Right cardiac atrium (tissue), 5 donors: Measurements from ENCODE around the gene ADAM22. TPM values are rescaled to one million over a fixed set of nuclear protein-coding genes. Genes with fewer than 3 reads are reported as not detected.

Source experiments
- ATAC-seq, 2 donors: fragments of 200-7000 bp; cut with Tn5 transposase; one replicate each; pipeline versions ENCODE4 v1.8.0 to v1.9.1; 2020; ENCODE audit warnings: moderate library complexity in 2 of 2, mild to moderate bottlenecking in 1 of 2
- DNase-seq, 3 donors: peaks; one replicate each; pipeline ENCODE4 v3.0.0-alpha.2; 2020
- H3K27ac ChIP-seq: one replicate; pipeline ENCODE4 v1.5.1; 2013; ENCODE audit warnings: mild to moderate bottlenecking, low read length, control low read depth, moderate library complexity
- H3K27me3 ChIP-seq: one replicate; pipeline ENCODE4 v1.6.1; 2013; ENCODE audit not compliant: control insufficient read depth, insufficient read depth
- H3K4me1 ChIP-seq: one replicate; pipeline ENCODE4 v1.6.1; 2013; ENCODE audit warnings: low read length; ENCODE audit not compliant: control insufficient read depth, insufficient read depth
- H3K4me3 ChIP-seq: one replicate; pipeline ENCODE4 v1.5.1; 2013; ENCODE audit warnings: low read length, control low read depth
- H3K9me3 ChIP-seq: one replicate; pipeline ENCODE4 v1.6.1; 2013; ENCODE audit warnings: low read length; ENCODE audit not compliant: control insufficient read depth
- WGBS: extraction: QIAGEN DNeasy Blood & Tissue Kit; methylation state at CpG from one replicate; pipeline ENCODE4 v1.1.7; 2013; 5-methylcytosine and 5-hydroxymethylcytosine counted together
- intact Hi-C, 4 donors: fragments of 100-400 bp; cut with DNase I; formaldehyde crosslinking; loops; one replicate each; pipeline versions ENCODE4 v1.11.0 to v1.14.0; 2022 to 2023
- polyA plus RNA-seq: library from polyadenylated mRNA; stranded (reverse); fragments of 200-250 nt; gene quantifications from one replicate; pipeline ENCODE4 v1.2.3, GENCODE V29; 2013
- total RNA-seq, 4 donors: library from RNA; stranded (reverse); fragmentation: NEBNext Ultra II Directional; extraction: Animal tissue kit (Norgen Biotek cat#: 25700); gene quantifications; one replicate each; pipeline ENCODE4 v1.2.1, GENCODE V29; 2021
- donor health status: healthy with polysubstance abuse.
- donor health status: DM: no; HTN: yes; CAD: no.
- donor health status: DM: no; HTN: no; CAD: no.
- donor health status: DM: no; HTN: yes; CAD: no; lungs with severe emphysema.
- donor health status: DM: yes; HTN: yes; CAD: no.

The ADAM22 gene
- total and polyA plus RNA-seq, 5 donors: 0.57 to 5.6 (median 2.9) TPM

- Histone ChIP-seq H3K27ac (no peak overlapping the region), H3K9me3 (no peaks in the 10 kb centered on the region), H3K4me3 (no peak overlapping the region), H3K27me3 (no peaks in the 10 kb centered on the region), H3K4me1 (no peaks in the 10 kb centered on the region)
- WGBS: 88% methylated on average over 1 of the region's 1 CpG
- DNase-seq (no peak), ATAC-seq (no peak)
- intact Hi-C loops: loop anchor here in 1 of 4 donors (10.0 kb wide), 1 partner anchor 57 kb away; no protein-coding TSS in a partner anchor
These were observed 27.7 kb downstream of the ADAM22 start for GRCh38 chr7:87961754-87962153.

GRCh38 chr7:87966271-87966670 lies 32.2 kb downstream of the ADAM22 start:
- H3K4me1 ChIP-seq: no peaks in the 10 kb centered on the region
- DNase-seq: no peak
- H3K4me3 ChIP-seq: no peak overlapping the region
- no peaks in the 10 kb centered on the region for H3K9me3 ChIP-seq
- ATAC-seq: no peak
- no peaks in the 10 kb centered on the region for H3K27me3 ChIP-seq
- no peak overlapping the region for H3K27ac ChIP-seq
- WGBS: 89% methylated on average over 2 of the region's 2 CpGs
- intact Hi-C loops: loop anchor here in 1 of 4 donors (10.0 kb wide), 1 partner anchor 61 kb away; no protein-coding TSS in a partner anchor

- no peak overlapping the region for H3K27ac ChIP-seq
- WGBS: 94% methylated on average over 1 of the region's 1 CpG
- no peaks in the 10 kb centered on the region for H3K27me3 ChIP-seq
- no peak for ATAC-seq
- intact Hi-C loops: loop anchor here in 1 of 4 donors (10.0 kb wide), 1 partner anchor 63 kb away; no protein-coding TSS in a partner anchor
- DNase-seq: no peak
- no peaks in the 10 kb centered on the region for H3K4me1 ChIP-seq
- H3K9me3 ChIP-seq: no peaks in the 10 kb centered on the region
- no peak overlapping the region for H3K4me3 ChIP-seq
These were observed 34.0 kb downstream of the ADAM22 start for GRCh38 chr7:87968021-87968420.

- no peak overlapping the region for H3K4me3 ChIP-seq
- ATAC-seq (no peak), DNase-seq (no peak)
- no peak overlapping the region for H3K27ac ChIP-seq
- H3K4me1 ChIP-seq: no peaks in the 10 kb centered on the region
- intact Hi-C loops: no loop called here
- 81% methylated on average over 3 of the region's 3 CpGs for WGBS
- H3K9me3 ChIP-seq: no peaks in the 10 kb centered on the region
- H3K27me3 ChIP-seq: no peaks in the 10 kb centered on the region
These were observed 48.1 kb downstream of the ADAM22 start for GRCh38 chr7:87982116-87982515.

GRCh38 chr7:87984088-87984487 lies 50.0 kb downstream of the ADAM22 start:
- no peak for DNase-seq
- no peaks in the 10 kb centered on the region for H3K27me3 ChIP-seq
- ATAC-seq: no peak
- intact Hi-C loops: no loop called here
- H3K9me3 ChIP-seq: no peaks in the 10 kb centered on the region
- H3K4me3 ChIP-seq: no peak overlapping the region
- H3K4me1 ChIP-seq: no peaks in the 10 kb centered on the region
- H3K27ac ChIP-seq: no peak overlapping the region
- WGBS: 78% methylated on average over 3 of the region's 3 CpGs

- no peaks in the 10 kb centered on the region for H3K4me1 ChIP-seq
- intact Hi-C loops: no loop called here
These were observed 59.2 kb downstream of the ADAM22 start for GRCh38 chr7:87993269-87993668.

GRCh38 chr7:87999261-87999660 lies 65.2 kb downstream of the ADAM22 start:
- Histone ChIP-seq H3K27me3 (no peaks in the 10 kb centered on the region), H3K4me1 (no peaks in the 10 kb centered on the region), H3K4me3 (no peak overlapping the region), H3K27ac (no peak overlapping the region), H3K9me3 (no peaks in the 10 kb centered on the region)
- DNase-seq (no peak), ATAC-seq (no peak)
- 72% methylated on average over 1 of the region's 1 CpG for WGBS
- intact Hi-C loops: no loop called here

More at GRCh38 chr7:87993269-87993668, 59.2 kb downstream of the ADAM22 start:
- DNase-seq: no peak
- no peak for ATAC-seq
- Histone ChIP-seq H3K27ac (no peak overlapping the region), H3K9me3 (no peaks in the 10 kb centered on the region), H3K27me3 (no peaks in the 10 kb centered on the region), H3K4me3 (no peak overlapping the region)

GRCh38 chr7:88001744-88002530 lies 67.9 kb downstream of the ADAM22 start:
- Histone ChIP-seq H3K4me1 (no peaks in the 10 kb centered on the region), H3K9me3 (no peaks in the 10 kb centered on the region), H3K27me3 (no peaks in the 10 kb centered on the region), H3K27ac (no peak overlapping the region), H3K4me3 (no peak overlapping the region)
- DNase-seq (no peak), ATAC-seq (no peak)
- WGBS: 92% methylated on average over 6 of the region's 6 CpGs
- intact Hi-C loops: no loop called here

GRCh38 chr7:88002617-88003016 lies 68.6 kb downstream of the ADAM22 start:
- intact Hi-C loops: no loop called here

GRCh38 chr7:88003581-88003980 lies 69.5 kb downstream of the ADAM22 start:
- no peak overlapping the region for H3K4me3 ChIP-seq
- H3K4me1 ChIP-seq: no peaks in the 10 kb centered on the region
- ATAC-seq: no peak
- no peak overlapping the region for H3K27ac ChIP-seq
- H3K9me3 ChIP-seq: no peaks in the 10 kb centered on the region
- DNase-seq: no peak
- WGBS: 78% methylated on average over 3 of the region's 3 CpGs
- intact Hi-C loops: no loop called here
- no peaks in the 10 kb centered on the region for H3K27me3 ChIP-seq

More at GRCh38 chr7:88002617-88003016, 68.6 kb downstream of the ADAM22 start:
- DNase-seq: no peak
- Histone ChIP-seq H3K27ac (no peak overlapping the region), H3K4me1 (no peaks in the 10 kb centered on the region), H3K4me3 (no peak overlapping the region), H3K27me3 (no peaks in the 10 kb centered on the region), H3K9me3 (no peaks in the 10 kb centered on the region)
- ATAC-seq: no peak

GRCh38 chr7:88005191-88005590 lies 71.1 kb downstream of the ADAM22 start:
- DNase-seq (no peak), ATAC-seq (no peak)
- Histone ChIP-seq H3K9me3 (no peaks in the 10 kb centered on the region), H3K27ac (no peak overlapping the region), H3K27me3 (no peaks in the 10 kb centered on the region), H3K4me3 (no peak overlapping the region), H3K4me1 (no peaks in the 10 kb centered on the region)
- intact Hi-C loops: no loop called here
